HCT116 (cell line): ENCODE data around the gene NDUFS4. TPM values are rescaled to one million over a fixed set of nuclear protein-coding genes. Genes with fewer than 3 reads are reported as not detected.
"Not testable (repeated sequence)": the region's sequence is repeated elsewhere in the genome, so short reads cannot be mapped to it uniquely, and the experiment has no call there.

Experiments used
- ATAC-seq: fragments of 200-7000 bp; cut with Tn5 transposase; 2 replicates; pipeline ENCODE4 v1.9.1; 2020; ENCODE audit warnings: mild to moderate bottlenecking, moderate library complexity
- BruUV-seq: library from RNA; stranded (reverse); fragments of 400-500 nt; replicated peaks from 2 replicates; lab custom pipeline; 2021; lab: Mats Ljungman, UMichigan
- CTCF ChIA-PET: fragments of 300-600 bp; sonication (Branson Sonifier 250); formaldehyde crosslinking; loops from one replicate; lab custom pipeline; 2021; ENCODE audit warnings: antibody characterized with exemption; lab: Charles Lee
- POLR2A ChIA-PET: fragments of 300-600, 350-600 bp; sonication (Branson Sonifier 250); formaldehyde crosslinking; loops from one replicate; lab custom pipeline; 2021; ENCODE audit warnings: antibody characterized with exemption; lab: Charles Lee
- RAD21 ChIA-PET, 2 experiments: fragments of 300-600 bp; sonication (Branson Sonifier 250); formaldehyde crosslinking; loops; one replicate each; lab custom pipeline; 2023; ENCODE audit warnings: low total read pairs in 2 of 2; ENCODE audit not compliant: uncharacterized antibody in 2 of 2, unreplicated experiment in 2 of 2, low non-redundant PET in 1 of 2; lab: Charles Lee
- DNase-seq: peaks from one replicate; pipeline ENCODE4 v3.0.0-alpha.2; 2010; ENCODE audit warnings: low read depth, low spot score
- H2AFZ ChIP-seq: fragments of 200-600 bp; shearing (Covaris generic), sonication (generic); 2 replicates; pipeline ENCODE4 v1.6.1; 2017; ENCODE audit warnings: low read depth, mixed run types, mixed read lengths, antibody characterized with exemption, low read length; ENCODE audit not compliant: poor library complexity, severe bottlenecking
- H3K27ac ChIP-seq: 2 replicates; pipeline ENCODE4 v1.5.1; 2012; ENCODE audit warnings: low read depth, low read length
- H3K27me3 ChIP-seq: fragments of 200-600 bp; sonication (generic); 2 replicates; pipeline ENCODE4 v1.6.1; 2016; ENCODE audit warnings: mixed run types, low read length, mixed read lengths; ENCODE audit not compliant: insufficient read depth
- H3K36me3 ChIP-seq, 2 experiments: fragments of 200-500 bp in 1 of 2; fragments of 200-600 bp in 1 of 2; sonication (Bioruptor generic) in 1 of 2; sonication (generic) in 1 of 2; 2 replicates each; pipeline versions ENCODE4 v1.5.1 to v1.6.1; 2014 to 2016; ENCODE audit warnings: low read length in 2 of 2, inconsistent platforms in 1 of 2, mixed read lengths in 1 of 2, mixed run types in 1 of 2; ENCODE audit not compliant: insufficient read depth in 2 of 2, control insufficient read depth in 1 of 2
- H3K4me1 ChIP-seq, 2 experiments: fragments of 200-600 bp in 1 of 2; sonication (generic) in 1 of 2; 2 replicates each; pipeline versions ENCODE4 v1.5.1 to v1.6.1; 2012 to 2017; ENCODE audit warnings: low read length in 2 of 2, inconsistent platforms in 1 of 2, mild to moderate bottlenecking in 1 of 2, mixed read lengths in 1 of 2, mixed run types in 1 of 2, moderate library complexity in 1 of 2; ENCODE audit not compliant: insufficient read depth in 2 of 2, control insufficient read depth in 1 of 2
- H3K4me2 ChIP-seq: fragments of 200-600 bp; sonication (generic); 2 replicates; pipeline ENCODE4 v1.6.1; 2017; ENCODE audit warnings: mixed run types, low read length, mixed read lengths
- H3K4me3 ChIP-seq, 2 experiments: fragments of 200-600 bp in 1 of 2; sonication (generic) in 1 of 2; replicated peaks in 1 of 2; 2 replicates each; pipeline ENCODE4 v1.5.1; 2011 to 2016; ENCODE audit warnings: low read length in 2 of 2, control low read depth in 1 of 2, low read depth in 1 of 2, mild to moderate bottlenecking in 1 of 2, mixed read lengths in 1 of 2, mixed run types in 1 of 2
- H3K79me2 ChIP-seq: fragments of 200-600 bp; sonication (generic); 2 replicates; pipeline ENCODE4 v1.6.1; 2017; ENCODE audit warnings: mild to moderate bottlenecking, mixed run types, low read length, moderate library complexity, mixed read lengths; ENCODE audit not compliant: insufficient read depth
- H3K9ac ChIP-seq: fragments of 200-600 bp; sonication (generic); 2 replicates; pipeline ENCODE4 v1.6.1; 2016; ENCODE audit warnings: low read length, mixed read lengths
- H3K9me2 ChIP-seq: fragments of 200-600 bp; sonication (generic), shearing (Covaris generic); 2 replicates; pipeline ENCODE4 v1.6.1; 2017; ENCODE audit warnings: mixed run types, mild to moderate bottlenecking, moderate library complexity; ENCODE audit not compliant: insufficient read depth
- H3K9me3 ChIP-seq, 2 experiments: fragments of 200-500 bp in 1 of 2; fragments of 200-600 bp in 1 of 2; sonication (Bioruptor generic) in 1 of 2; sonication (generic) in 1 of 2; 2 replicates each; pipeline ENCODE4 v1.6.1; 2014 to 2017; ENCODE audit warnings: low read length in 2 of 2, mixed read lengths in 2 of 2, inconsistent platforms in 1 of 2, low read depth in 1 of 2, mild to moderate bottlenecking in 1 of 2, mixed run types in 1 of 2, moderate library complexity in 1 of 2; ENCODE audit not compliant: control insufficient read depth in 1 of 2, insufficient read depth in 1 of 2
- H4K20me1 ChIP-seq: fragments of 200-600 bp; sonication (generic), shearing (Covaris generic); 2 replicates; pipeline ENCODE4 v1.6.1; 2017; ENCODE audit warnings: mixed run types, mild to moderate bottlenecking, moderate library complexity; ENCODE audit not compliant: insufficient read depth
- CBX3 ChIP-seq: IDR thresholded peaks from 2 replicates; pipeline ENCODE4 v1.6.1; 2012; ENCODE audit warnings: low read depth
- CEBPB ChIP-seq: IDR thresholded peaks from 2 replicates; pipeline ENCODE4 v1.6.1; 2012; ENCODE audit warnings: low read depth
- ELF1 ChIP-seq: IDR thresholded peaks from 2 replicates; pipeline ENCODE4 v1.6.1; 2012; ENCODE audit warnings: low read depth, borderline replicate concordance
- EZH2phosphoT487 ChIP-seq: fragments of 200-600 bp; IDR thresholded peaks from 2 replicates; pipeline ENCODE4 v1.6.1; 2018; ENCODE audit warnings: antibody characterized with exemption, borderline replicate concordance
- JUND ChIP-seq: IDR thresholded peaks from 2 replicates; pipeline ENCODE4 v1.6.1; 2012
- SIN3A ChIP-seq: IDR thresholded peaks from 2 replicates; pipeline ENCODE4 v1.6.1; 2012; ENCODE audit warnings: low read depth
- SP1 ChIP-seq: IDR thresholded peaks from 2 replicates; pipeline ENCODE4 v1.6.1; 2012; ENCODE audit warnings: low read depth
- SRF ChIP-seq: IDR thresholded peaks from 2 replicates; pipeline ENCODE4 v1.6.1; 2012; ENCODE audit warnings: low read depth
- TCF7L2 ChIP-seq: IDR thresholded peaks from 2 replicates; pipeline ENCODE4 v1.7.0; 2011; ENCODE audit warnings: borderline replicate concordance, inconsistent platforms; ENCODE audit not compliant: insufficient read depth, insufficient read length; ENCODE audit errors: extremely low read depth
- YY1 ChIP-seq: IDR thresholded peaks from 2 replicates; pipeline ENCODE4 v1.6.1; 2011; ENCODE audit warnings: low read length, low read depth, moderate library complexity, mild to moderate bottlenecking; ENCODE audit not compliant: insufficient replicate concordance; ENCODE audit errors: extremely low read depth
- ZFX ChIP-seq: fragments of 450-650 bp; IDR thresholded peaks from 2 replicates; pipeline ENCODE4 v1.6.1; 2017
- intact Hi-C: fragments of 100-400 bp; cut with micrococcal nuclease; formaldehyde crosslinking; loops from 2 replicates; pipeline ENCODE4 v1.10.0; 2022
- total RNA-seq: library from RNA; stranded (reverse); gene quantifications from one replicate; pipeline ENCODE4 v1.2.1, GENCODE V29; 2021; ENCODE audit not compliant: unreplicated experiment
- TF ChIP-seq, protein P1 (sequence below), 3 experiments: fragments of 200-600 bp in 1 of 3; sonication (generic) in 1 of 3; IDR thresholded peaks in 2 of 3; conservative IDR thresholded peaks in 1 of 3; 2 replicates each; pipeline ENCODE4 v1.5.1; 2012 to 2017; ENCODE audit warnings: low read depth in 2 of 3, low read length in 2 of 3, antibody characterized with exemption in 1 of 3, borderline replicate concordance in 1 of 3, control low read depth in 1 of 3, mild to moderate bottlenecking in 1 of 3, mixed read lengths in 1 of 3, mixed run types in 1 of 3, moderate library complexity in 1 of 3; ENCODE audit not compliant: insufficient read depth in 1 of 3
- TF ChIP-seq, protein P2 (sequence below): IDR thresholded peaks from 2 replicates; pipeline ENCODE4 v1.6.1; 2012
- TF ChIP-seq, protein P3 (sequence below): IDR thresholded peaks from 2 replicates; pipeline ENCODE4 v1.6.1; 2012; ENCODE audit warnings: low read depth

NDUFS4 gene
- total RNA-seq, 1 experiment from 2014 or later: 91.4 TPM

DNA sequence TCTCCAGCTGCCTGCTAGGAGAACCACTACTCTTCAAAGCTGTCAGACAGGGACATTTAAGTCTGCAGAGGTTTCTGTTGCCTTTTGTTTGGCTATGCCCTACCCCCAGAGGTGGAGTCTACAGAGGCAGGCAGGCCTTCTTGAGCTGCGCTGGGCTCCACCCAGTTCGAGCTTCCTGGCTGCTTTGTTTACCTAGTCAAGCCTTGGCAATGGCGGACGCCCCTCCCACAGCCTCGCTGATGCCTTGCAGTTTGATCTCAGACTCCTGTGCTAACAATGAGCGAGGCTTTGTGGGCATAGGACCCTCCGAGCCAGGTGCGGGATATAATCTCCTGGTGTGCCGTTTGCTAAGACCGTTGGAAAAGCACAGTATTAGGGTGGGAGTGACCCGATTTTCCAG lies 104.9 kb downstream of the NDUFS4 start:
- H3K9me3 ChIP-seq, BruUV-seq, H3K4me2 ChIP-seq, H3K4me1 ChIP-seq, H4K20me1 ChIP-seq, H2AFZ ChIP-seq, intact Hi-C loops, H3K9me2 ChIP-seq, H3K27ac ChIP-seq, ATAC-seq, POLR2A ChIA-PET, CTCF ChIA-PET, H3K9ac ChIP-seq, RAD21 ChIA-PET, H3K79me2 ChIP-seq, H3K27me3 ChIP-seq, H3K4me3 ChIP-seq, DNase-seq, H3K36me3 ChIP-seq: not testable (repeated sequence)

DNA sequence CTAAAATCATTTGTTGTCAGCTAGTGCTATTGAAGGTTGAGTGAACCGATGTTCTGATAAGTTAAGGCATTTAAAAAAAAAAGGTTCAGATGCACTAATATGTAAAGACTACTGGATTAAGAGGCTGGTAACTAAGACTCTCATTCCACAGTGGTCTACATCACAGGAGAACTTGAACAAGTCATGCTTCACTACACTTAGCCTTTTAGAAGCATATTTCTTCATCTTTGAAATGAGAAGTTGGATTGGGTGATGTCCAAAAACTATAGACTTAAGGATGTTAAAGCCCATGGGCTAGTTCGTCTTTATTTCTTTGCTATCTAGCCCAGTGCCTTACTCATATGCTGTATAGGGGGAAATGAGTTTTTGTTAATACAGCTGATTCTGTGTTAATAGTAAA lies 107.2 kb downstream of the NDUFS4 start:
- ATAC-seq (no peak), DNase-seq (no peak)
- Histone ChIP-seq H4K20me1 (no peaks in the 10 kb centered on the region), H3K79me2 (no peaks in the 10 kb centered on the region), H3K36me3 (no peaks in the 10 kb centered on the region), H3K27me3 (no peaks in the 10 kb centered on the region), H3K9me3 (no peaks in the 10 kb centered on the region), H3K4me1 (no peaks in the 10 kb centered on the region), H2AFZ (no peak overlapping the region), H3K9ac (no peak overlapping the region), H3K4me2 (no peak overlapping the region), H3K4me3 (no peak overlapping the region), H3K9me2 (no peaks in the 10 kb centered on the region), H3K27ac (no peak overlapping the region)
- ChIA-PET POLR2A (no interaction called here), RAD21 (no interaction called here), CTCF (no interaction called here)
- BruUV-seq: no TSS peak
- no peak for TF ChIP-seq ELF1
- no peak for TF ChIP-seq ZFX
- TF ChIP-seq CBX3: no peak
- no peak for TF ChIP-seq YY1
- no peak for TF ChIP-seq JUND
- TF ChIP-seq, protein P1, sequence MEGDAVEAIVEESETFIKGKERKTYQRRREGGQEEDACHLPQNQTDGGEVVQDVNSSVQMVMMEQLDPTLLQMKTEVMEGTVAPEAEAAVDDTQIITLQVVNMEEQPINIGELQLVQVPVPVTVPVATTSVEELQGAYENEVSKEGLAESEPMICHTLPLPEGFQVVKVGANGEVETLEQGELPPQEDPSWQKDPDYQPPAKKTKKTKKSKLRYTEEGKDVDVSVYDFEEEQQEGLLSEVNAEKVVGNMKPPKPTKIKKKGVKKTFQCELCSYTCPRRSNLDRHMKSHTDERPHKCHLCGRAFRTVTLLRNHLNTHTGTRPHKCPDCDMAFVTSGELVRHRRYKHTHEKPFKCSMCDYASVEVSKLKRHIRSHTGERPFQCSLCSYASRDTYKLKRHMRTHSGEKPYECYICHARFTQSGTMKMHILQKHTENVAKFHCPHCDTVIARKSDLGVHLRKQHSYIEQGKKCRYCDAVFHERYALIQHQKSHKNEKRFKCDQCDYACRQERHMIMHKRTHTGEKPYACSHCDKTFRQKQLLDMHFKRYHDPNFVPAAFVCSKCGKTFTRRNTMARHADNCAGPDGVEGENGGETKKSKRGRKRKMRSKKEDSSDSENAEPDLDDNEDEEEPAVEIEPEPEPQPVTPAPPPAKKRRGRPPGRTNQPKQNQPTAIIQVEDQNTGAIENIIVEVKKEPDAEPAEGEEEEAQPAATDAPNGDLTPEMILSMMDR (IDR thresholded peaks at IDR 0.05 in 2 of 3, conservative IDR thresholded peaks at IDR 0.05 in 1 of 3; ENCODE audit: borderline replicate concordance in 1 of 3, insufficient read depth in 1 of 3, low read depth in 2 of 3, low read length in 2 of 3): no peak
- no peak for TF ChIP-seq SRF
- TF ChIP-seq SIN3A: no peak
- TF ChIP-seq TCF7L2: no peak
- TF ChIP-seq, protein P2, sequence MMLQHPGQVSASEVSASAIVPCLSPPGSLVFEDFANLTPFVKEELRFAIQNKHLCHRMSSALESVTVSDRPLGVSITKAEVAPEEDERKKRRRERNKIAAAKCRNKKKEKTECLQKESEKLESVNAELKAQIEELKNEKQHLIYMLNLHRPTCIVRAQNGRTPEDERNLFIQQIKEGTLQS: no peak
- TF ChIP-seq, protein P3, sequence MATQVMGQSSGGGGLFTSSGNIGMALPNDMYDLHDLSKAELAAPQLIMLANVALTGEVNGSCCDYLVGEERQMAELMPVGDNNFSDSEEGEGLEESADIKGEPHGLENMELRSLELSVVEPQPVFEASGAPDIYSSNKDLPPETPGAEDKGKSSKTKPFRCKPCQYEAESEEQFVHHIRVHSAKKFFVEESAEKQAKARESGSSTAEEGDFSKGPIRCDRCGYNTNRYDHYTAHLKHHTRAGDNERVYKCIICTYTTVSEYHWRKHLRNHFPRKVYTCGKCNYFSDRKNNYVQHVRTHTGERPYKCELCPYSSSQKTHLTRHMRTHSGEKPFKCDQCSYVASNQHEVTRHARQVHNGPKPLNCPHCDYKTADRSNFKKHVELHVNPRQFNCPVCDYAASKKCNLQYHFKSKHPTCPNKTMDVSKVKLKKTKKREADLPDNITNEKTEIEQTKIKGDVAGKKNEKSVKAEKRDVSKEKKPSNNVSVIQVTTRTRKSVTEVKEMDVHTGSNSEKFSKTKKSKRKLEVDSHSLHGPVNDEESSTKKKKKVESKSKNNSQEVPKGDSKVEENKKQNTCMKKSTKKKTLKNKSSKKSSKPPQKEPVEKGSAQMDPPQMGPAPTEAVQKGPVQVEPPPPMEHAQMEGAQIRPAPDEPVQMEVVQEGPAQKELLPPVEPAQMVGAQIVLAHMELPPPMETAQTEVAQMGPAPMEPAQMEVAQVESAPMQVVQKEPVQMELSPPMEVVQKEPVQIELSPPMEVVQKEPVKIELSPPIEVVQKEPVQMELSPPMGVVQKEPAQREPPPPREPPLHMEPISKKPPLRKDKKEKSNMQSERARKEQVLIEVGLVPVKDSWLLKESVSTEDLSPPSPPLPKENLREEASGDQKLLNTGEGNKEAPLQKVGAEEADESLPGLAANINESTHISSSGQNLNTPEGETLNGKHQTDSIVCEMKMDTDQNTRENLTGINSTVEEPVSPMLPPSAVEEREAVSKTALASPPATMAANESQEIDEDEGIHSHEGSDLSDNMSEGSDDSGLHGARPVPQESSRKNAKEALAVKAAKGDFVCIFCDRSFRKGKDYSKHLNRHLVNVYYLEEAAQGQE: no peak
- no peak for TF ChIP-seq SP1
- TF ChIP-seq EZH2phosphoT487: no peak
- TF ChIP-seq CEBPB: no peak
- intact Hi-C loops: no loop called here
